ENCODE measurements around the gene FABP3.

DNA sequence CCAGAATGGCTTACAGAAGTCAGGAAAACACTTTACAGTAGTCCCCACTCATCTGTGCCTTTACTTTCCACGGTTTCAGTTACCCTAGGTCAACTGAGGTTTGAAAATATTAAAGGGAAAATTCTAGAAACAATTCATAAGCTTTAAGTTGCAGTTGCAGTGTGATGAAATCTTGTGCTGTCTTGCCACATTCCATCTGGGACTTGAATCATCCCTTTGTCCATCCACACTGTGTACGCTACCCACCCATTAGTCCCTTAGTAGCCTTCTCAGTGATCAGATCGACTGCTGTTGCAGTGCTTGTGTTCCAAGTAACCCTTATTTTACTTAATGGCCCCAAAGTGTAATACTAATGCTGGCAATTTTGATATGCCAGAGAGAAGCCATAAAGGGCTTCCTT is 45.5 kb downstream of the FABP3 start:
- TF ChIP-seq, protein P1, sequence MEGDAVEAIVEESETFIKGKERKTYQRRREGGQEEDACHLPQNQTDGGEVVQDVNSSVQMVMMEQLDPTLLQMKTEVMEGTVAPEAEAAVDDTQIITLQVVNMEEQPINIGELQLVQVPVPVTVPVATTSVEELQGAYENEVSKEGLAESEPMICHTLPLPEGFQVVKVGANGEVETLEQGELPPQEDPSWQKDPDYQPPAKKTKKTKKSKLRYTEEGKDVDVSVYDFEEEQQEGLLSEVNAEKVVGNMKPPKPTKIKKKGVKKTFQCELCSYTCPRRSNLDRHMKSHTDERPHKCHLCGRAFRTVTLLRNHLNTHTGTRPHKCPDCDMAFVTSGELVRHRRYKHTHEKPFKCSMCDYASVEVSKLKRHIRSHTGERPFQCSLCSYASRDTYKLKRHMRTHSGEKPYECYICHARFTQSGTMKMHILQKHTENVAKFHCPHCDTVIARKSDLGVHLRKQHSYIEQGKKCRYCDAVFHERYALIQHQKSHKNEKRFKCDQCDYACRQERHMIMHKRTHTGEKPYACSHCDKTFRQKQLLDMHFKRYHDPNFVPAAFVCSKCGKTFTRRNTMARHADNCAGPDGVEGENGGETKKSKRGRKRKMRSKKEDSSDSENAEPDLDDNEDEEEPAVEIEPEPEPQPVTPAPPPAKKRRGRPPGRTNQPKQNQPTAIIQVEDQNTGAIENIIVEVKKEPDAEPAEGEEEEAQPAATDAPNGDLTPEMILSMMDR (IDR thresholded peaks at IDR 0.05), result no peak
- no peak for TF ChIP-seq POLR2A (IDR thresholded peaks at IDR 0.05)
